Naive B cell (primary cell): Measurements from ENCODE around the gene MAP2K3. TPM values are rescaled to one million over a fixed set of nuclear protein-coding genes. Genes with fewer than 3 reads are reported as not detected.

ENCODE experiments used
- ATAC-seq, 2 donors: fragments of 150-1000 bp; cut with Tn5 transposase; 2 replicates each; pipeline ENCODE4 v1.10.0; 2021; ENCODE audit warnings: low read depth in 2 of 2, mild to moderate bottlenecking in 2 of 2, moderate library complexity in 2 of 2
- DNase-seq: peaks from one replicate; pipeline ENCODE4 v3.0.0; 2022
- H3K27ac Mint-ChIP-seq, 6 donors: one replicate each; pipeline ENCODE4 v1.8.0; 2020 to 2022; ENCODE audit warnings: mild to moderate bottlenecking in 6 of 6, mixed read lengths in 6 of 6, moderate library complexity in 5 of 6, inconsistent platforms in 2 of 6
- H3K27me3 Mint-ChIP-seq, 3 donors: one replicate each; pipeline ENCODE4 v1.8.0; 2021 to 2022; ENCODE audit warnings: mixed read lengths in 3 of 3, mild to moderate bottlenecking in 1 of 3
- H3K36me3 Mint-ChIP-seq, 2 donors: one replicate each; pipeline ENCODE4 v1.8.0; 2020 to 2022; ENCODE audit warnings: mixed read lengths in 2 of 2, inconsistent platforms in 1 of 2, mild to moderate bottlenecking in 1 of 2
- H3K4me1 Mint-ChIP-seq, 3 donors: one replicate each; pipeline ENCODE4 v1.8.0; 2020 to 2022; ENCODE audit warnings: mixed read lengths in 3 of 3, inconsistent platforms in 1 of 3, mild to moderate bottlenecking in 1 of 3, moderate library complexity in 1 of 3
- H3K4me3 Mint-ChIP-seq, 8 donors: one replicate each; pipeline ENCODE4 v1.8.0; 2020 to 2022; ENCODE audit warnings: mild to moderate bottlenecking in 8 of 8, mixed read lengths in 8 of 8, moderate library complexity in 8 of 8, inconsistent platforms in 2 of 8
- H3K9me3 Mint-ChIP-seq, 7 donors: one replicate each; pipeline ENCODE4 v1.8.0; 2020 to 2022; ENCODE audit warnings: mixed read lengths in 7 of 7, mild to moderate bottlenecking in 5 of 7, inconsistent platforms in 2 of 7, moderate library complexity in 1 of 7
- polyA plus RNA-seq, 6 donors: library from polyadenylated mRNA; unstranded; fragments of 300-500 nt; fragmentation: Illumina TruSeq; gene quantifications; one replicate each; pipeline ENCODE4 v1.2.3, GENCODE V29; 2021; ENCODE audit warnings: low read depth in 6 of 6

MAP2K3 gene
- 100 to 1,000 TPM in 2 of 6 donors, 10 to 100 TPM in 4; 93.2 to 151 (median 99.7) TPM for polyA plus RNA-seq

- H3K9me3 Mint-ChIP-seq = no peaks in the 10 kb centered on the region
- DNase-seq = peak; percentile 98
- H3K36me3 Mint-ChIP-seq = no peaks in the 10 kb centered on the region
- peak within 1 kb of the TSS; percentile 69 to 99 (median 98) for H3K27ac Mint-ChIP-seq
- H3K4me1 Mint-ChIP-seq = peaks cover 67 to 78% (median 68%) of the 10 kb centered on the region in 3 donors
- ATAC-seq = peak; percentile 64 to 66
- H3K4me3 Mint-ChIP-seq = peak within 1 kb of the TSS; percentile 92 to 98 (median 96)
- H3K27me3 Mint-ChIP-seq = no peaks in the 10 kb centered on the region
These were observed at the start of gene MAP2K3 for GRCh38 chr17:21284319-21285163. Gene MAP2K3 (plus strand): TSS chr17:21284711. CDS start chr17:21284921, 210 bp downstream.

GRCh38 chr17:21235921-21236320 lies 48.6 kb upstream of the MAP2K3 start:
- no peaks in the 10 kb centered on the region for H3K27me3 Mint-ChIP-seq
- H3K27ac Mint-ChIP-seq = no peak overlapping the region
- H3K4me3 Mint-ChIP-seq = no peak overlapping the region
- H3K4me1 Mint-ChIP-seq = peaks cover 0 to 6% (median 0%) of the 10 kb centered on the region in 3 donors
- DNase-seq = no peak
- peaks cover 10 to 20% (median 13%) of the 10 kb centered on the region in 7 donors for H3K9me3 Mint-ChIP-seq
- peaks cover 5 to 14% of the 10 kb centered on the region in 2 donors for H3K36me3 Mint-ChIP-seq
- no peak for ATAC-seq

- Mint-ChIP-seq H3K4me1 (peaks cover 0 to 7% (median 2%) of the 10 kb centered on the region in 3 donors), H3K27me3 (no peaks in the 10 kb centered on the region), H3K36me3 (no peaks in the 10 kb centered on the region), H3K27ac (peak overlapping the region in 1 of 6 donors; percentile 39), H3K9me3 (peaks cover 0 to 3% (median 0%) of the 10 kb centered on the region in 7 donors), H3K4me3 (no peak overlapping the region)
- ATAC-seq = peak in 1 of 2 donors; percentile 35
- no peak for DNase-seq
These were observed 44.7 kb upstream of the MAP2K3 start for GRCh38 chr17:21239680-21240368.

GRCh38 chr17:21240369-21241055 lies 44.0 kb upstream of the MAP2K3 start:
- DNase-seq (no peak), ATAC-seq (no peak)
- Mint-ChIP-seq H3K36me3 (no peaks in the 10 kb centered on the region), H3K4me3 (no peak overlapping the region), H3K4me1 (peaks cover 0 to 7% (median 5%) of the 10 kb centered on the region in 3 donors), H3K27me3 (no peaks in the 10 kb centered on the region), H3K27ac (no peak overlapping the region), H3K9me3 (peaks cover 0 to 3% (median 0%) of the 10 kb centered on the region in 7 donors)

- H3K9me3 Mint-ChIP-seq = no peaks in the 10 kb centered on the region
- DNase-seq (no peak), ATAC-seq (no peak)
- H3K4me1 Mint-ChIP-seq = peaks cover 5 to 16% (median 7%) of the 10 kb centered on the region in 3 donors
- peak overlapping the region in 1 of 6 donors; percentile 79 for H3K27ac Mint-ChIP-seq
- no peaks in the 10 kb centered on the region for H3K36me3 Mint-ChIP-seq
- no peak overlapping the region for H3K4me3 Mint-ChIP-seq
- H3K27me3 Mint-ChIP-seq = no peaks in the 10 kb centered on the region
These were observed 42.9 kb upstream of the MAP2K3 start for GRCh38 chr17:21241564-21241963.

- Mint-ChIP-seq H3K27me3 (no peaks in the 10 kb centered on the region), H3K36me3 (no peaks in the 10 kb centered on the region), H3K4me1 (peaks cover 5 to 17% (median 7%) of the 10 kb centered on the region in 3 donors), H3K27ac (no peak overlapping the region), H3K4me3 (no peak overlapping the region), H3K9me3 (no peaks in the 10 kb centered on the region)
- no peak for DNase-seq
- ATAC-seq = no peak
These were observed 42.3 kb upstream of the MAP2K3 start for GRCh38 chr17:21242026-21242697.

GRCh38 chr17:21242780-21243515 lies 41.6 kb upstream of the MAP2K3 start:
- no peak overlapping the region for H3K27ac Mint-ChIP-seq
- no peaks in the 10 kb centered on the region for H3K36me3 Mint-ChIP-seq
- no peak for DNase-seq
- no peaks in the 10 kb centered on the region for H3K9me3 Mint-ChIP-seq
- no peaks in the 10 kb centered on the region for H3K27me3 Mint-ChIP-seq
- no peak for ATAC-seq
- peaks cover 5 to 17% (median 7%) of the 10 kb centered on the region in 3 donors for H3K4me1 Mint-ChIP-seq
- H3K4me3 Mint-ChIP-seq = no peak overlapping the region

GRCh38 chr17:21243516-21244303 lies 40.8 kb upstream of the MAP2K3 start:
- ATAC-seq (no peak), DNase-seq (no peak)
- Mint-ChIP-seq H3K27ac (no peak overlapping the region), H3K4me1 (peaks cover 7 to 17% (median 11%) of the 10 kb centered on the region in 3 donors), H3K36me3 (no peaks in the 10 kb centered on the region), H3K4me3 (no peak overlapping the region), H3K9me3 (no peaks in the 10 kb centered on the region), H3K27me3 (no peaks in the 10 kb centered on the region)

GRCh38 chr17:21245639-21246084 lies 38.8 kb upstream of the MAP2K3 start:
- H3K27ac Mint-ChIP-seq = peak overlapping the region in 2 of 6 donors; percentile 26 to 73

GRCh38 chr17:21246698-21247097 lies 37.8 kb upstream of the MAP2K3 start:
- H3K4me1 Mint-ChIP-seq = peaks cover 15 to 35% (median 34%) of the 10 kb centered on the region in 3 donors
- H3K27me3 Mint-ChIP-seq = no peaks in the 10 kb centered on the region
- DNase-seq = no peak
- ATAC-seq = no peak
- no peaks in the 10 kb centered on the region for H3K36me3 Mint-ChIP-seq
- no peaks in the 10 kb centered on the region for H3K9me3 Mint-ChIP-seq
- H3K27ac Mint-ChIP-seq = peak overlapping the region in 1 of 6 donors; percentile 84
- H3K4me3 Mint-ChIP-seq = no peak overlapping the region

More at GRCh38 chr17:21245639-21246084, 38.8 kb upstream of the MAP2K3 start:
- H3K9me3 Mint-ChIP-seq = no peaks in the 10 kb centered on the region
- H3K4me3 Mint-ChIP-seq = no peak overlapping the region
- no peak for ATAC-seq
- no peaks in the 10 kb centered on the region for H3K27me3 Mint-ChIP-seq
- DNase-seq = no peak
- H3K4me1 Mint-ChIP-seq = peaks cover 13 to 25% (median 24%) of the 10 kb centered on the region in 3 donors
- no peaks in the 10 kb centered on the region for H3K36me3 Mint-ChIP-seq

GRCh38 chr17:21247552-21248258 lies 36.8 kb upstream of the MAP2K3 start:
- ATAC-seq = no peak
- no peaks in the 10 kb centered on the region for H3K36me3 Mint-ChIP-seq
- H3K4me1 Mint-ChIP-seq = peaks cover 22 to 44% (median 44%) of the 10 kb centered on the region in 3 donors
- no peaks in the 10 kb centered on the region for H3K9me3 Mint-ChIP-seq
- H3K27ac Mint-ChIP-seq = peak overlapping the region in 1 of 6 donors; percentile 60
- no peak for DNase-seq
- no peak overlapping the region for H3K4me3 Mint-ChIP-seq
- H3K27me3 Mint-ChIP-seq = no peaks in the 10 kb centered on the region
